Putamen (tissue), 1 donor: ENCODE data around the gene KLHDC7B.

Experiments
- DNase-seq: peaks from one replicate; pipeline ENCODE4 v3.0.0-alpha.2; 2016; ENCODE audit warnings: low spot score

Gene KLHDC7B

DNA sequence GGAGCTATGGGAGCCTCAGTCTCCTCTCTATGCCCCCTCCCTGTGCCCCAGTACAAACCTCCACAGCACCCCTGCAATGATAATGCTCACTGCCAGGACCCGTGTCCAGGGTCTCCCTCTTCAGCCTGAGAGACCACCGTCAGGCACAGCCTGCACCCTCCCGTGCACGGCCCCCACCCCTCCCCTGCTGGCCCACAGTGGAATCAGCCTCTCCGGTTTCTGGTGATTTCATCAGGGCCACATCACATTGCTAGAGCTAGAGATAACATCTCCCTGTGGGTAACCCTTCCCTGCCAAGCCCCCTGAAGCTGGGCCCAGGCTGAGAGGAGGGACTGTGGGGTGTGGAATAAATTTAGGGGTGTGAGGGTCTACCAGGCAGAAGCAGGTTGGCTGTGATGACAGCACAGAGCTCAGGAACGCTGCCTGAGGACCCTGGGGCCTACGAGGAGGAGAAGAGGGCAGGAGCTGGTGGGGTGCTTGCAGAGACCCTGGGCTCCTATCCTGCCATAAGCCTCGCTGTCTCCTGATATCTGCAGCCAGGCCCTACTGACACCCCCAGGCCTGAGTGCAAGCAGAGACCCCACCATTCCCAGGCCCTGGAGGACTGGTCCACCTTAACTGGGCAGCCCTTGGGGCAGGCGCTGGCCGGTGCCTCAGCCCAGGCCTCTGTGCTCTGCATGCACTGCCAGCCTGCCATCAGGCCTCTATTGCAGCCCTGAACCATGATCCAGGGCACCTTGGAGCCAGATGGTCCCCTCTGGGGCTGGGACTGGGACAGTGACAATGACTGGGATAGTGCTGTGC, at the start of gene KLHDC7B:
TSS of gene KLHDC7B (plus strand) at position 378 of the 804 bp plus-strand sequence. CDS start at position 723, 345 bp downstream.
- DNase-seq: no peak

DNA sequence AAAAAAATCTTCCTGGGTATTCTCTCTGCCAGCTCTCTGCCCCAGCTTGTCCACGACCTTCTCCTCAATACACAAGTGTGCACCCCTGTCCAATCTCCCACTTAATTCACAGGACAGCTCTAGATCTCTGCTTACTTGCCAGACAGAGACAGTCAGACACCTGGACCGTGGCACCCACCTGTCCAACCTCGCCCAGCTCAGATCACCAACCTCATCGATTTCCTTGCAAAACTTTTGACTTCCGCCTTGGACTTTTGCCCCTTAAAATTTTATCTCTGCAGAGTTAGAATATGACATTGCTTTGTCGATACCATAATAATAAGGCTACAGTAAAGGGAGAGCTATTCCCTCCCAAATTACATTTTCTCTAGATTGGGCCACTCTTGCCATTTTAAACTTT, 48.6 kb upstream of the KLHDC7B start:
- DNase-seq: no peak

DNA sequence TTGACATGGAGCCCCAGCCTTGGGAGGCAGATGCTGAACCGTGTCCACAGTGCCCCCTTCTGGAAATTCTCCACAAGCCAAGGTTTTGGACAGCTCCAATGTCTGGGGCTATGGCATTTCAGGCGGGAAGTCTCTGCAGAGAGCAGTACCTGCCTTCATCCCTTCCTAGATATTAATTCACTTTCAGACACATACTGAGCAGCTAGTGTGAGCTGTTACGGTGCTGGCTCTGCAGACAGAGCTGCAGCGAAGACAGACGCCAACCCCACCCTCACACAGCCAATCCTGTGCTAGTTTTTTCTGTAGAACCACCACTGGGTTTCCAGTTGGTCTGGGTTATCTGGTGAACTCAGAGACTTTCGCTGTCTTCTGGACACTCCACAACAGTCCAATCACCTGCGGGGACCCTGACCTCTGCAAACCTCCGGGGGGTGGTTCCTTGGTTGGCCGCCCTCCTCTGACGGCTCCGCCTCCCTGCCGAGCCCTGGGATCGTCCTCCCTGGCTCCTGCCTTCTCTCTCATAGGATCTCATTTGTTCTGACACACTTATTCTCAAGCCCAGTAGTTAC, 47.3 kb upstream of the KLHDC7B start:
- no peak for DNase-seq

DNA sequence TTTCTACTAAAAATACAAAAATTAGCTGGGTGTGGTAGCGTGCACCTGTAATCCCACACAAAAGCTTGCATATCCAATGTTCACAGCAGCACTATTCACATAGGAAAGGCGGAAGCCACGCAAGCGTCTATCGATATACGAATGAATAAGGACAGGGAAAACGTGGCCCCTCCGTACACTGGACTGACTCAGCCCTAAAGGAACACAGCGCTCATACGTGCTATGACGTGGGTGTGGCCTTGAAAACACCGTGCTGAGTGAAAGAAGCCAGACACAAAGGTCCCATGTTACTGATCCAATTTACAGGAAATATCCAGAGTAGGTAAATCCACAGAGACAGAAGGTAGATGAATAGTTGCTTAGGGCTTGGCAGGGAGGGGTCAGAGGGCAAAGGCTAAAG, 45.2 kb upstream of the KLHDC7B start:
- DNase-seq: no peak

DNA sequence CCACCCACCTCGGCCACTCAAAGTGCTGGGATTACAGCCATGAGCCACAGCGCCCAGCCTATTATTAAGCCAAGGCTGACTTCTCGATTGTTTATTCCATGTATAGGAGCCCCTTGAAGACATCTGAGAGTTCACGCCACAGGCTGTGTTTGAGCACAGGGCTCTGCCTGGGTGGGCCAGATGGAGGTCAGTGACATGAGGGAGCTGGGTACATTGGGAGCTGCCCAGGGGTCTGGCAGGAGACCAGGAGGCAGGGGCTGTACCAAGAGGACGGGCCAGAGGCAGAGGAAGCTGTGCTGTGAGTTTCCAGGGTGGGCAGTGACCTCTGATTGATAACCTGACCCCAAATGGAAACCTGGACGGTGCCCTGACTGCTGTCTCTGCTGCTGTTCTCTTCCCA, 43.6 kb upstream of the KLHDC7B start:
- DNase-seq: no peak

DNA sequence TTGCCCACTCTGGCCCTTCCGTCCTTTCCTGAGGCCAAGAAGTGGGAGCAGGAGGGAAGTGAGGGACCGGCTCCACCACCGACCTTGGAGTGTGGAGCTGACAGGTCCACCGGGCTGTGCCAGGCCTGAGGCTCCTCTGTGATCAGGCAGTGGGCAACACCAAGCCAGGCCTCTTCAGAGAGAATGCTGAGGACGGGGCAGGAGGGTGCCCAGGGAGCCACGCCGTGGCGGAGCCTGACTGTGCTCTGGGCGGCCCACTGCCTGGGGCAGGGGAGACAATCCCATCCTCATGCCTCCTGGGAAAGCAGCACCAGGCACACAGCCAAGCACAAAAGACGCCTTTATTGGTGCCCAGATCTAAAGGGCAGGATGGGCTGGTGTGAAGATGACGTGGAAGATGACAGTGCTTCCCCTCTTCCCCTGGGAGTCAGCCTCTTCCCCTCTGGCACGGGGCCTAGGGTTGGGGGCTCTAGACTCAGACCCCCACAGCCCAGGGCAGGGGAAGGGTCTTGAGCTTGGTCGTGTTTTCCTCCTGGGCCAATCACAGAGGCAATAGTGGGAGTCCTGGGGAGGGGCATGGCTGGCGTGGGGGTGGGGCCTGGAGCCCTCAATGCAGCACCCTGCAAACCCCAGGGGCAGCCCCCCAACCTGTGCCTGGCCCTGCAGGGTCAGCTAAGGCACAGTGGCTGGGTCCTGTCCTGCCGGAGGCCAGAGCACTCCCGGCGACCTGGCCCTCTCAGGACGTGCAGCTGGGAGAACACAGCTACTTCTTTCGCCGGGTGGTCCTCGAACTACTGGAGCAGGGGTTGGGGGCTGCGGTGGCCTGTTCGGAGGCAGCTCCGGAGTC, 42.8 kb upstream of the KLHDC7B start:
- no peak for DNase-seq

DNA sequence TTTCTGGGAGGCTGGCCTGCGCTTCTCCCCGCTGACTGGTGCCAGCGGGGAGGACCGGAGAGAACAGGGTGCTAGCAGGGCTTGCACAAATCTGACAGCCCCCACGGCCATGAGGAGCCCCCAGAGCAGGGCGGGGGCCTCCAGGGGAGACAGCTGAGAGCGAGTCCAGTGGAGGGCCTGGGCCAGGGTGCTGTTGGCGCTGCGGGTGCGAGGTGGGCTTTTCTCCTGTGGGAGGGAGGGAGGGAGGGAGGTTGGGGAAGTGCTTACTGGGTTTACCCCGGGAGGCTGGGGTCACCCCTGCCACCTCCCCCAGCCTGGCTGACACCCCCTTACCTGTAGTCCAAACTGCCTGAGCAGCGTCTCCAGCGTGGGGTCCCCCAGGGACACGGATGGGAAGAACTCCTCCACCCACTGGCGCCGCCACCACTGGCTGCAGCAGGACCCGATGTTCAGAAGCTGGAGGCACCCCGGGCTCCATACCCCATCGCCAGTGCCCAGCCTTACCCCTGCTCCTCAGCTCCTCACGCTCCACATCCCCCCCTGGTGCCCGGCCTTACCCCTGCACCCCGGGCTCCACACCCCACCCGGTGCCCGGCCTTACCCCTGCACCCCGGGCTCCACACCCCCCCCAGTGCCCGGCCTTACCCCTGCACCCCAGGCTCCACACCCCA, 42.1 kb upstream of the KLHDC7B start:
- DNase-seq: no peak

DNA sequence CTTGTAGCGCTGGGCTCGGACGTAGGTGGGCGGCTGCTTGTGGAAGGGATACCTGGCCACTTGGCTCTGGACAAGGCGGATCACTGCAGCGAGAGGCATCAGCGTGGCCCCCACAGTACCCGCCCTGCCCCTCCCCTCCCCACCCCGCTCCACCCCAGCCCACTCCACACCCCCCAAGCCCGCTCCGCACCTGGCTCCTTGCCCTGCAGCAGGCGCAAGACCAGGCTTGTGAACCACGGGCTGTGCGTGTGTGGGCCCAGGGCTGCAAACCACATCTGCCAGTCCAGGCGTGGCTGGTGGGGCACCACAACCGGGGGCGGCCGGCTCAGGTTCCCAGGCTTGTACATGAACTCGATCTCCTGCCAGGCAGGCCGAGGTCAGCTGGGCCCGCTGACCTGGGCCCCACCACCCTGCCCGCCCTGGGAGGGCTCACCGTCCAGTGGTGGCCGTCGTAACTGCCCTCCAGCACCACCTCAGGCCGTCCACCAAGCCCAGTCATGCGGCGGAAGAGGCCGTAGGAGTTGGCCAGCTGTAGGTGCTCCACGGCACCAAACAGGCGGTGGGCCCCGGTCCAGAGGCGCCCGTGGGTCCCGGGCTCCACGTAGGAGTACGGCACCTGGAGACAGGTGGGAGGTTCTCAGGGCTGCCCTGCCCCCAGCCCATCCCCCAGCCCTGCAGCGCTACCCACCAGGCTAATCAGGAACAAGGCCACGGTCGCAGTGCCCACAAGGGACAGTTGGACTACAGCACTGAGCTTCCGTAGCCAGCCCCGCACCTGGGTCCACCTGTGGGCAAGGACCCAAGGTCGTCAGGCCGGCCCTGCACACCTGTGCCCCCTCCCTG, 41.1 kb upstream of the KLHDC7B start:
- no peak for DNase-seq

DNA sequence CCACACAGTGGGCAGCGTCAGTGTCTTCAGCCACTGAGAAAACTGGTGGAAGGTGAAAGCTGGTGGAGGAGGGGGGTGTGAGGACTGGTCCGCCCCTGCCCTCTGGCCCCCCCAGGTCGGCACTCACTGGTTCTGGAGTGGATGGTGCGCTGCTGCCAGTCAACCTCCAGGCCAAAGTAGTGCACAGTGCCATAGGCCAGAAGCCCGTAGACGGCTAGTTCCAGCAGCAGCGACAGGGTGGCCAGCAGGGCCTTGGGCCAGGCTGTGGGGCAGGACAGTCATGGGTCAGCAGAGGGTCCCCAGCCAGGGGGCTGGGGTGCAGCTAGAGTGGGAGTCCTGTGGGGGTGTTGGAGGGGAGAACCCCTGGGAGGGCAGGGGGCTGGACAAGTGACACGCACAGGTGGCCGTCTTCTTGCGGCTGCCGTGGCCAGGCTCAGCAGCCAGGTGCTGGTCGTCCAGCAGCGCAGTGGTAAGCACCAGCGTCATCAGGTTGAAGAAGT, 40.4 kb upstream of the KLHDC7B start:
- DNase-seq: no peak

DNA sequence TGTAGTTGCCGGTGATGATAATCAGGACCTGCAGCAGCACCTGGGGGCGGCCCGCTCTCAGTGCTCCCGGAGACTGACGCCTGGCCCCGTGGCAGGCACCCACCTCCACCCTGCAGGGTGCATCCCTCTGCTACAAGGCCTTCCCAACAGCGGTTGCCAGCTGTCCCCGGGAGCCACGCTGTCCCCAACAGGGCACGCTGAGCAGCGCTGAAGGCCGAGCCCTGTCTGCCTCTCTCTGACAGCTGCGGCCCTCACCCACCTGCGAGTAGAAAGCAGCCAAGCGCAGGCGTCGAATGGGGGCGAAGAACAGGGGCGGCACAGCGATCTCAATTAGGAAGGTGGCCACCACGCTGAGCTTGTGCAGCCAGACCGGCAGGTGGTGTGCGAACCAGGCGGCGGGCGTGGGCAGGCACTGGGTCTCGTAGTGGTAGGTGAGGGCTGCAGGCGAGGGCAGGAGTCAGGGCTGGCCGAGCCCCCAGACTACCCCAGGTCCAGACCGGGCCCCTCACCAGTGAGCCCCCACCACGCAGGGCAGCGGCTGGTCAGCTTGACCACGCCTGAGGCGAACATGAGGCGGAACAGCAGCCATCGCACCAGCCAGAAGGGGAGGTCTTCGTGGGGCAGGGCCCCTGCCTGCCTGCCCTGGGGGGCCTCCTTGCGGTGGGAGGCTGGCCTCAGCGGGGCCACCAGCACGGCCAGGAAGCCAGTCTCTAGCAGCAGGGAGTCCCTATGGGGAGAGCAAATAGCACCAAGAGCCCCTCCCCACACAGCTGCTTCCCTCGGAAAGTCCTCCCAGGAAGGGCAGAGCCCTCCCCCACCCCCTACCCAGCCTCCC, 39.7 kb upstream of the KLHDC7B start:
- DNase-seq: no peak

DNA sequence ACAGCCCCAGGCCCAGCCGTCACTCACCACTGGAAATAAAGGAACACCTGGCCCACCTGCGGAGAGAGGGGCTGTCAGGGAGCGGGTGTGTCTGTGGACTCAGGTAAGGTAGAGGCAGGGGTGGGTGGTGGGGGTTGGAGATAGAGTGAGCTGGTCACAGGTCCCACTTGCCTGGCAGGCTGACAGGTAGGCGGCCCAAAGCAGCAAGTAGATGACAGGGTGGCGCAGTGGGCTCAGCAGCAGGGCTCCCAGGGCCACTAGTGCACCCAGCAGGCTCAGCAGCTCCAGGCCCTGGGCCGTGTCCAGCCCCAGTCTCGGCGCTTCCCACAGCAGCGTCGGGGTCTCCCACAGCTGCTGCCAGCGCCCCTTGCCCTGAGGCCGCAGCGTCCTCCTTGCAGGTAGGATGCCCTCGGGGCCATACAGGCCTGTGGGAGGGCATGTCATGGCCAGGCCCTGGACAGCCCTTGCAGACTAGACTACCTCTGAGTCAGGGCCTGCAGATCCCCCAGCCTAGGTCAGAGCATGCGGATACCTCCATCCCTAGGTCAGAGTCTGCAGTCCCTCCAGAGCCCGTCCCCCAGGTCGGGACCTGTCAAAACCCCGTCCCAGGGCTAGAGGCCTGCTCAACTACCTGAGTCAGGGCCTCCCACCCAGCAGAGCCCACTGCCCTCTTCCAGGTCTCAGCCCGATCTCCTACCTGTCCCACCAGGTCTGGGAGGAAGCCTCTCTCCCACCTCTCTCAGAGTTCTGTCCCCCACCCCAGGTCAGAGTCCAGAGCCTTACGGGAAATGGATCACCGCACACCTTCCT, 38.9 kb upstream of the KLHDC7B start:
- no peak for DNase-seq

DNA sequence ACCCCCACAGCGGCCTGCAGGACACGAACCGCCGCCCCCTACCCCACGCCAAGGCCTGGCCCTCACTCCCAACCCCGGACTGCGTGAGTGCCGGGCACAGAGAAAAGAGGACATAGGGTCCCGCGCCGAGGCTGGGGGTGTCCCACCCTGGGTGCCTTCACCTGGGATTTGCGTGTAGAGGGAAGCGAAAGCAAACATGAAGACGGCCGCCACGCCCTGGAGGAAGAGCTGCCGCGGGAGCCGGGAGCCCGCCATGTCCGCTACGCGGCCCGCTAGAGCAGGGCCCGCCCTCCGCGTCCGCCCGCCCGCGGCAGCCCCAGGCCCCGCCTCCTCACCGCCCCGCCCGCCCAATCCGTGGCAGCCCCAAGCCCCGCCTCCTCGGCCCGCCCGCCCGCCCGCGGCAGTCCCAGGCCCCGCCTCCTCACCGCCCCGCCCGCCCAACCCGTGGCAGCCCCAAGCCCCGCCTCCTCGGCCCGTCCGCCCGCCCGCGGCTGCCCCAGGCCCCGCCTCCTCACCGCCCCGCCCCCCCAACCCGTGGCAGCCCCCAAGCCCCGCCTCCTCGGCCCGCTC, 38.2 kb upstream of the KLHDC7B start, which contains the start of gene LMF2:
TSS of gene LMF2 (minus strand) at position 282 of the 570 bp plus-strand sequence. CDS start at position 255, 27 bp downstream.
- no peak for DNase-seq

DNA sequence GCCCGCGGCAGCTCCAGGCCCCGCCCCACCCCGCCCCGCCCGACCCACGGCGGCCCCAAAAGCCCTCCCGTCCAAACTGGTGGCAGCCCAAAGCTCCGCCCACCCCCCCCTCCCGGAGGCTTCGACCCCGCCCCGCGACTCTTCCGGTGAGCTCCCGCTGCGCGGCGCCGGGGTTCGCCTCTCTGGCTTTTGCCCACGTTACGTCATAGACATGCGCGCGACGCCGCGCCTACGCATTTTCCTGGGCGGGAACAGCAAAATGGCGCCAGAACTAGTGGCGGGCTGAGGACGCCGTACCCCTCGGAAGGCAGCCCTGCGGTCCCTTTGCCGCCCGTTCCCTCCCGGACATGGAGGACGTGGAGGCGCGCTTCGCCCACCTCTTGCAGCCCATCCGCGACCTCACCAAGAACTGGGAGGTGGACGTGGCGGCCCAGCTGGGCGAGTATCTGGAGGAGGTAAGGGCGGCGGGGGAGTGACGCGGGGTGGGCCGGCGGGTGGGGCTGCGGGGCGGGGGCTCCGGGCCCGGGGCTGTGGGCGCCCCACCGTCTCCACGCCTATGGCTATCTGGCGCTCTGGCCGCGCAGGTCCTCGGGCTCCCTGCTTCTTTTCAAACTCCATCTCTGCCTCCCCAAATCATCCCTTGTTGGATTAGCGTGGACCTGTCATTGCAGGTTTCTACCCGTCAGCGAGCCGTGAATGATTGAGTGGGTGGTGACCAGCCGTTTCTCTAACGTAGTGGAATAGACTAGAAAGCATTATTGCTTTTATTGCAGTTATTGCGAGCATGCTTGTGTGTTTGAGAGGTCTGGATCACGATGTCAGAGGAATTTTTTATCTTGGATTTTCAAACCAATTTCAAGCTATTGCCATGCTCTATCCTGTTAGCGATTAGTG, 37.5 kb upstream of the KLHDC7B start, which contains the start of gene NCAPH2:
TSS of gene NCAPH2 (plus strand) at position 234 of the 894 bp plus-strand sequence. CDS start at position 348, 114 bp downstream.
- DNase-seq: peak; percentile 97

DNA sequence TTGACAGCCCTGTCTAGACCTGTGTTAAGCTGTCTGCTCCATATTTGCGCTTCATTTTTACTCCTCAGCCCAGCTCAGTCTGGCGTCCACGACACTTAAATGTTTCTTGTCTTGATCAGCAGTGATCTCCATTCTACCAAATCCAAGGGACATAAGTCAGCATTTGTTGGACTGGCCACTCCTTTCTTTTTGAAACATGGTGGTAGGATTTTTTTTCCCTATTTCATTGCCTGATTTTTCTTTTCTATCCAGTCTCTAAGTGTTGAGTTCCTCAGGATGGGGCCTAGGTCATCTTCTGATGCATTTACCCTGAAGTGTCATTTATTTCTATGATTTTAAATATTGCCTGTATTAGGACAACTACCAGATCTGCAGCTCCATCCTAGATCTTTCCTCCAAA, 36.8 kb upstream of the KLHDC7B start:
- no peak for DNase-seq

DNA sequence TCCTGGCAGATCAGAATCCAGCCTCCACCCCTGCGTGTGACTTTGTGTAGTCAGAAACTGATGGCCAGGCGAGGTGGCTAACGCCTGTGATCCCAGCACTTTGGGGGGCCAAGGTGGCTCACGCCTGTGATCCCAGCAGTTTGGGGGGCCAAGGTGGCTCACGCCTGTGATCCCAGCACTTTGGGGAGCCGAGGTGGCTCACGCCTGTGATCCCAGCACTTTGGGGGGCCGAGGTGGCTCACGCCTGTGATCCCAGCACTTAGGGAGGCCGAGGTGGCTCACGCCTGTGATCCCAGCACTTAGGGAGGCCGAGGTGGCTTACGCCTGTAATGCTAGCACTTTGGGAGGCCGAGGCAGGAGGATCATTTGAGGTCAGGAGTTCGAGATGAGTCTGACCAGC, 32.5 kb upstream of the KLHDC7B start:
- no peak for DNase-seq

DNA sequence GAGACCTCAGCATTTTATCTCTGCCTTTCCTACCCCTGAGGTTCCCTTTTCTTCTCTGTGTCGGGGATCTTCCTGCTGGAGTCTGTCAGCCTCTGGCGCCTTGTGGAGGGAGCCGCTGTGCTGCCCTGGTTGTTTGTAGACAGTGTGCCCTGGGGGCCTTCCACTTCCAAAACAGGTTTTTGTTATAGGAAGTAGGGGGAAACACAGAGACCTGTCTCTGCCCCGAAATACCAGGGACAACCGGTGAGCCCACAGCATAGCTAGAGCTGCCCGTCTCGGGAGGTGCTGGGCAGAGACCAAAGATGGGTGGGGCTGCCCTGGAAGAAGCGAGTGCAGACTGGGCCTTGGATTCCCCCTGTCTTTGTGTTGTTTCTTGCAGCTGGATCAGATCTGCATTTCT, 29.6 kb upstream of the KLHDC7B start:
- DNase-seq: no peak

DNA sequence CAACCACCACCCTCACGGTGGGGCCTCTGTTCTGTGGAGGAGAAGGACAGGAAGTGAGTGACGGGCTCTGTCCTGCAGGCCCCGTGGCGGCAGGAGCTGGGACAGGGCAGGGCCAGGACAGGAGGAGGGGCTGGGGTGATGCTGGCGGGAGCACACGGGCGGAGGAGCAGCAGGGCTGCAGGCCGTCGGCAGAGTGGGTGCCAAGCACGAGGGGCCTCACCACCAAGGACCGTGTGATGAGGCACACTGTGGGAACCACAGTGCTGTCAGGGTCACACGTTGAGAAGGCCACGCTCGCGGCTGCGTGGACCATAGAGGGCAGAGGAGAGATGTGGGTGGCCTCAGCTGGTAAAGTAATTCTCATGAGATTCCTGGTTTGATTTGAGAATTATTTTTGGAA, 28.8 kb upstream of the KLHDC7B start:
- DNase-seq: no peak
